Panc1 (cell line): ENCODE measurements around the gene WNK2. TPM values are rescaled to one million over a fixed set of nuclear protein-coding genes. Genes with fewer than 3 reads are reported as not detected.

Experiments used
- ATAC-seq: fragments of 200-7000 bp; cut with Tn5 transposase; 2 replicates; pipeline ENCODE4 v1.9.1; 2020; ENCODE audit warnings: mild to moderate bottlenecking, moderate library complexity
- BruUV-seq: library from RNA; stranded (reverse); fragments of 400-500 nt; replicated peaks from 2 replicates; lab custom pipeline; 2021; lab: Mats Ljungman, UMichigan
- CTCF ChIA-PET: fragments of 300-600 bp; sonication (Branson Sonifier 250); formaldehyde crosslinking; loops from one replicate; lab custom pipeline; 2022; ENCODE audit warnings: antibody characterized with exemption; lab: Charles Lee
- POLR2A ChIA-PET: fragments of 300-600 bp; sonication (Branson Sonifier 250); formaldehyde crosslinking; loops from one replicate; lab custom pipeline; 2022; ENCODE audit warnings: antibody characterized with exemption; lab: Charles Lee
- DNase-seq: peaks from one replicate; pipeline ENCODE4 v3.0.0-alpha.2; 2010; ENCODE audit warnings: low read depth, low spot score
- H3K27ac ChIP-seq: 2 replicates; pipeline ENCODE4 v1.5.1; 2011; ENCODE audit warnings: mild to moderate bottlenecking, low read length, inconsistent platforms
- H3K27me3 ChIP-seq: fragments of 200-500 bp; sonication (Bioruptor generic); 2 replicates; pipeline ENCODE4 v1.6.0; 2014; ENCODE audit warnings: low read length, inconsistent platforms; ENCODE audit not compliant: control insufficient read depth, insufficient read depth
- H3K36me3 ChIP-seq: fragments of 200-500 bp; sonication (Bioruptor generic); 2 replicates; pipeline ENCODE4 v1.5.1; 2014; ENCODE audit warnings: inconsistent platforms, mild to moderate bottlenecking, low read length, moderate library complexity; ENCODE audit not compliant: control insufficient read depth, insufficient read depth
- H3K4me1 ChIP-seq: 2 replicates; pipeline ENCODE4 v1.5.1; 2011; ENCODE audit warnings: inconsistent platforms, mild to moderate bottlenecking, low read length, moderate library complexity; ENCODE audit not compliant: control insufficient read depth, insufficient read depth
- H3K4me3 ChIP-seq, 2 experiments: 2 replicates each; pipeline ENCODE4 v1.5.1; 2011 to 2012; ENCODE audit warnings: low read depth in 2 of 2, low read length in 2 of 2, mild to moderate bottlenecking in 2 of 2, inconsistent platforms in 1 of 2, moderate library complexity in 1 of 2
- H3K9me3 ChIP-seq: fragments of 200-500 bp; sonication (Bioruptor generic); 2 replicates; pipeline ENCODE4 v1.5.1; 2014; ENCODE audit warnings: low read depth, mild to moderate bottlenecking, inconsistent platforms, low read length, moderate library complexity; ENCODE audit not compliant: control insufficient read depth, insufficient read depth
- CTCF ChIP-seq: fragments of 450-650 bp; IDR thresholded peaks from 2 replicates; pipeline ENCODE4 v1.5.1; 2017; ENCODE audit warnings: mild to moderate bottlenecking
- POLR2AphosphoS5 ChIP-seq: IDR thresholded peaks from 2 replicates; pipeline ENCODE4 v1.6.1; 2012; ENCODE audit warnings: mild to moderate bottlenecking, low read depth, low read length, moderate library complexity
- REST ChIP-seq, 2 experiments: IDR thresholded peaks; 2 replicates each; pipeline ENCODE4 v1.6.1; 2011 to 2012; ENCODE audit warnings: low read depth in 2 of 2, control low read depth in 1 of 2, low read length in 1 of 2, mild to moderate bottlenecking in 1 of 2, moderate library complexity in 1 of 2; ENCODE audit not compliant: insufficient read depth in 1 of 2
- SIN3A ChIP-seq: IDR thresholded peaks from 2 replicates; pipeline ENCODE4 v1.6.1; 2012; ENCODE audit warnings: low read depth, mild to moderate bottlenecking, low read length, moderate library complexity, borderline replicate concordance; ENCODE audit not compliant: insufficient read depth
- TCF7L2 ChIP-seq: IDR thresholded peaks from 2 replicates; pipeline ENCODE4 v1.6.1; 2011; ENCODE audit warnings: mild to moderate bottlenecking, low read depth, low read length, inconsistent platforms
- in situ Hi-C: cut with HindIII; loops from 2 replicates; pipeline ENCODE4 v1.10.0; 2016; ENCODE audit warnings: low sequenced_read_pairs, low pct_unique_long_range_greater_than_20kb
- intact Hi-C: fragments of 100-400 bp; cut with micrococcal nuclease; formaldehyde crosslinking; loops from one replicate; pipeline ENCODE4 v1.10.0; 2022; ENCODE audit not compliant: unreplicated experiment
- total RNA-seq: library from RNA; stranded (reverse); gene quantifications from one replicate; pipeline ENCODE4 v1.2.1, GENCODE V29; 2021; ENCODE audit not compliant: unreplicated experiment

Gene WNK2
- total RNA-seq, 1 experiment from 2014 or later, result 13.7 TPM

DNA sequence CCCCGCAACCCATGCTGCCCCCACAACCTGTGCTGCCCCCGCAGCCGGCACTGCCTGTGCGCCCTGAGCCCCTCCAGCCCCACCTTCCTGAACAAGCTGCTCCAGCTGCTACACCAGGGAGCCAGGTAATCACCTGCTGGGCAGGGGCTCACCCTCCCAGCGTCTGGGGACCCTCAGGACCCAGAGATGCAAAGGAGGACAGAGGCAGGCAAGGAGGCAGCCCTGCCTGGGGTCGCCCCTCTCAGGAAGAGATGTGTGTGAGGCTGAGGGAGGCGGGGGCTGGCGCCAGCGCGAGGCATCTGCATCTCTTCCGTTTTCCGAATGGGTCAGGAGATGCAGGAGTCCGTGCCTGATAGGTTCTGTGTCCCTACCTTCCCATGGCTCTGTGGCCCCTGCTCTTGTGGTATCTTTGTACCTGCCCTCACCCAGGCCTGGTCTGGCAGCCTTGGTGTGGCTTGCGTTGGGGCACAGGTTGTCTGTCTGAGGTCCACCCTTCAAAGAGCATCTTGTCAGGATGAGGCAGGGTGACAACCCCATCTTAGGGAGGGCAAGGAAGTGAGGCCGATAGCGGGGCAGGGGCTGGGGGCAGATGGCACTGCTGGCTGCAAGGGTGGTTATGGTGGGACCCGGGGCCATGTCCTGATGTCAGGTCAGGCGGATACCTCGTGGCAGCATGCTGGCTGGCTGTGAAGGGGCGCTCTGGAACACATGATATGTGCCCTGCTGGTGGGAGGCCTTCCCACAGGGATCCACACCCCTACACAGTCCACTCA is 75.7 kb downstream of the WNK2 start:
- ChIA-PET CTCF (interaction anchor here (0.5 kb wide), 1 partner anchor 105 kb away, joined by 4 read pairs; no protein-coding TSS in a partner anchor), POLR2A (interaction anchor here (0.7 kb wide), 1 partner anchor 203 kb away, joined by 18 read pairs; no protein-coding TSS in a partner anchor)
- Histone ChIP-seq H3K36me3 (no peaks in the 10 kb centered on the region), H3K27me3 (no peaks in the 10 kb centered on the region), H3K4me1 (no peaks in the 10 kb centered on the region), H3K9me3 (no peaks in the 10 kb centered on the region), H3K27ac (no peak overlapping the region), H3K4me3 (no peak overlapping the region)
- ATAC-seq, result no peak
- BruUV-seq, result no TSS peak
- in situ Hi-C loops, result no loop called here
- no peak for DNase-seq
- TF ChIP-seq TCF7L2, result no peak
- no peak for TF ChIP-seq REST (IDR thresholded peaks at IDR 0.05; ENCODE audit: insufficient read depth in 1 of 2, low read depth in 2 of 2, low read length in 1 of 2)
- TF ChIP-seq POLR2AphosphoS5, result no peak
- intact Hi-C loops, result no loop called here

DNA sequence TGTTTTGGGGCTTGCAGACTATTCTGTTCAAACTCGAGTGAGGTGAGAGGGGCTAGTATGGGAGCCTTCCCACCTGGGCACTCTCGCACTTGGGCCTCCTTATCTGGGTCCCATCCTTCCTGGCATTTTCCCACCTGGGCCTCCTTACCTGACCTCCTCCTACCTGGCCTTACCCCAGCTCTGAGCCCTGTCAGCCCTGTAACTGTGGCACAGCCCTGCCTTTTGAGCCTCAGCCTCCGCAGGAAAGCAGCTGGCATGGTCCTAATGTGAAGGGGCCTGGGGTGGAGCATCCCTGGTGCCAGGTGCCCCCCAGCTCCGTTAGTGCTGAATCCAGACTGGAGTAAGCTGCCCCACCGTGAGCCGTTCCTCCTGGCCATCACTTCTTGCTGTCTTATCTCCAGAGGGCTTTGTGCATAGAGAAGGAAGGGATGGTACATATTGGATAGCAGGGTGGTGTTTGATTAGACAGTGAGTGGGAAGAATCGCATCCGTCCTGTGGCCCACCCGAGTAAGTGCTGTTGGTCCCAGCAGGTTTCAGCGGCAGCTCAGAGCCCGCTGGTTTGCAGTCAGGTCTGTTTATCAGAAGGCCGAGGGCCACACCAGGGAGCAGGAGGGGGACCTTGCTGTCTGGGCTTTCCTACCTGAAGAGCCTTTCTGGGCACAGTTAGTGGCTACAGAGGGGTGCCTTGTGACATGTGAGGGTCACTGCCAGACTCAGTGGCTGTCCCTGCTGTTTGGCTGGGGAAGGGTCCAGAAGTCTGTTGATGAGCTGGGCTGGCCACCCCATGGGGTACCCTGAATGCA is 76.5 kb downstream of the WNK2 start:
- CTCF ChIA-PET, result no interaction called here
- intact Hi-C loops (no loop called here), in situ Hi-C loops (no loop called here)
- Histone ChIP-seq H3K4me1 (no peaks in the 10 kb centered on the region), H3K27ac (no peak overlapping the region), H3K4me3 (no peak overlapping the region), H3K9me3 (no peaks in the 10 kb centered on the region), H3K27me3 (no peaks in the 10 kb centered on the region), H3K36me3 (no peaks in the 10 kb centered on the region)
- DNase-seq (no peak), ATAC-seq (no peak)
- BruUV-seq, result no TSS peak
- TF ChIP-seq REST (IDR thresholded peaks at IDR 0.05; ENCODE audit: insufficient read depth in 1 of 2, low read depth in 2 of 2, low read length in 1 of 2) (no peak), POLR2AphosphoS5 (no peak), SIN3A (no peak), CTCF (no peak), TCF7L2 (no peak)
- POLR2A ChIA-PET, result no interaction called here
